ENCODE data around the gene CALHM4. TPM values are rescaled to one million over a fixed set of nuclear protein-coding genes. Genes with fewer than 3 reads are reported as not detected.

Gene CALHM4
- total RNA-seq, result not detected

- no peak for TF ChIP-seq CTCF (IDR thresholded peaks at IDR 0.05; ENCODE audit: low read depth)
Observed at GRCh38 chr6:116553451-116553850, at the start of gene CALHM4. TSS of gene CALHM4 (plus strand) at chr6:116553751. CDS start at chr6:116553794, 43 bp downstream.

- no peak for TF ChIP-seq CTCF (IDR thresholded peaks at IDR 0.05; ENCODE audit: low read depth)
Observed at GRCh38 chr6:116507324-116507723, 46.2 kb upstream of the CALHM4 start.

- no peak for TF ChIP-seq CTCF (IDR thresholded peaks at IDR 0.05; ENCODE audit: low read depth)
Observed at GRCh38 chr6:116508527-116508926, 45.0 kb upstream of the CALHM4 start.

GRCh38 chr6:116511424-116512110, 42.0 kb upstream of the CALHM4 start, which contains the start of gene CALHM5:
TSS of gene CALHM5 (plus strand) at chr6:116511639. CDS start at chr6:116511697, 58 bp downstream.
- no peak for TF ChIP-seq CTCF (IDR thresholded peaks at IDR 0.05; ENCODE audit: low read depth)

- TF ChIP-seq CTCF (IDR thresholded peaks at IDR 0.05; ENCODE audit: low read depth), result no peak
Observed at GRCh38 chr6:116512111-116512559, 41.4 kb upstream of the CALHM4 start.

GRCh38 chr6:116512734-116513133, 40.8 kb upstream of the CALHM4 start:
- no peak for TF ChIP-seq CTCF (IDR thresholded peaks at IDR 0.05; ENCODE audit: low read depth)

- TF ChIP-seq CTCF (IDR thresholded peaks at IDR 0.05; ENCODE audit: low read depth), result no peak
Observed at GRCh38 chr6:116513224-116513875, 40.2 kb upstream of the CALHM4 start.

Measured in subcutaneous adipose tissue (tissue), 4 donors.